Kidney (tissue), 14 donors: Measurements from ENCODE around the gene JADE2. TPM values are rescaled to one million over a fixed set of nuclear protein-coding genes. Genes with fewer than 3 reads are reported as not detected.

Experiments
- DNase-seq, 5 donors: peaks; one replicate each; pipeline ENCODE4 v3.0.0-alpha.2; 2013 to 2020
- FAIRE-seq: peaks from 2 replicates; lab custom pipeline; 2012; peaks lifted over from hg19 to GRCh38; lab: Jason Lieb, UNC
- H3K27ac ChIP-seq, 2 donors: one replicate each; pipeline ENCODE4 v1.7.0; 2013; ENCODE audit warnings: low read depth in 2 of 2, low read length in 2 of 2, inconsistent platforms in 1 of 2
- H3K27me3 ChIP-seq: one replicate; pipeline ENCODE4 v1.7.1; 2013; ENCODE audit warnings: low read length, inconsistent platforms; ENCODE audit not compliant: control insufficient read depth, insufficient read depth
- H3K36me3 ChIP-seq, 3 donors: one replicate each; pipeline versions ENCODE4 v1.7.0 to v1.7.1; 2013; ENCODE audit warnings: low read length in 3 of 3, control low read depth in 1 of 3, inconsistent platforms in 1 of 3; ENCODE audit not compliant: insufficient read depth in 3 of 3, control insufficient read depth in 2 of 3
- H3K4me1 ChIP-seq, 3 donors: one replicate each; pipeline versions ENCODE4 v1.7.0 to v1.7.1; 2013; ENCODE audit warnings: low read length in 3 of 3, inconsistent platforms in 1 of 3, low read depth in 1 of 3; ENCODE audit not compliant: control insufficient read depth in 2 of 3, insufficient read depth in 2 of 3
- H3K4me3 ChIP-seq, 3 donors: one replicate each; pipeline versions ENCODE4 v1.7.0 to v1.8.1; 2013; ENCODE audit warnings: low read length in 3 of 3, control low read depth in 1 of 3, inconsistent platforms in 1 of 3
- H3K9ac ChIP-seq, 3 donors: one replicate each; pipeline versions ENCODE4 v1.7.0 to v1.7.1; 2013; ENCODE audit warnings: low read length in 3 of 3, control low read depth in 1 of 3, inconsistent platforms in 1 of 3
- H3K9me3 ChIP-seq, 3 donors: one replicate each; pipeline versions ENCODE4 v1.7.0 to v1.7.1; 2013; ENCODE audit warnings: low read length in 3 of 3, control low read depth in 1 of 3, inconsistent platforms in 1 of 3; ENCODE audit not compliant: control insufficient read depth in 2 of 3, insufficient read depth in 1 of 3
- CTCF ChIP-seq: IDR thresholded peaks from 3 replicates; pipeline ENCODE4 v1.5.1; 2012; ENCODE audit warnings: mild to moderate bottlenecking, moderate library complexity, borderline replicate concordance; ENCODE audit not compliant: insufficient read depth; ENCODE audit errors: extremely low read depth
- intact Hi-C: fragments of 100-400 bp; cut with DNase I; formaldehyde crosslinking; loops from one replicate; pipeline ENCODE4 v1.11.1; 2022
- polyA plus RNA-seq: library from polyadenylated mRNA; stranded (reverse); fragments of 350-450 nt; fragmentation: Illumina TruSeq; extraction: RNeasy Lipid Tissue Mini Kit (QIAGEN cat#74804); gene quantifications from one replicate; pipeline ENCODE4 v1.2.3, GENCODE V29; 2014; ENCODE audit warnings: low read depth, low replicate concordance; ENCODE audit not compliant: insufficient read depth
- total RNA-seq: library from RNA; stranded (reverse); fragmentation: NEBNext Ultra II Directional; extraction: Animal tissue kit (Norgen Biotek cat#: 25700); gene quantifications from one replicate; pipeline ENCODE4 v1.2.1, GENCODE V29; 2021
- donor health status: control.
- donor health status: control.
- donor health status: control.
- donor health status: control.
- donor health status: control.
- donor health status: DM: yes; HTN: yes; CAD: no.
- donor health status: Normal renal cell carcinoma (clear cell type).

JADE2 gene
- total and polyA plus RNA-seq, 2 donors from 2014 or later = 9.2 to 99.6 TPM

GRCh38 chr5:134507452-134507851 lies 18.0 kb upstream of the JADE2 start:
- FAIRE-seq (no peak), DNase-seq (peak in 1 of 5 donors; percentile 10)
- Histone ChIP-seq H3K27ac (peak overlapping the region in 1 of 2 donors; percentile 59), H3K9me3 (no peaks in the 10 kb centered on the region), H3K27me3 (no peaks in the 10 kb centered on the region), H3K4me1 (peaks cover 0 to 34% (median 31%) of the 10 kb centered on the region in 3 donors), H3K36me3 (no peaks in the 10 kb centered on the region), H3K4me3 (peak overlapping the region in 1 of 3 donors; percentile 61), H3K9ac (no peak overlapping the region)
- intact Hi-C loops = no loop called here
- no peak for TF ChIP-seq CTCF

GRCh38 chr5:134508521-134509195 lies 16.8 kb upstream of the JADE2 start:
- H3K4me3 ChIP-seq = no peak overlapping the region
- H3K27me3 ChIP-seq = no peaks in the 10 kb centered on the region
- TF ChIP-seq CTCF = no peak
- H3K9me3 ChIP-seq = no peaks in the 10 kb centered on the region
- no peak for FAIRE-seq
- no peak overlapping the region for H3K9ac ChIP-seq
- no peak overlapping the region for H3K27ac ChIP-seq
- peak in 1 of 5 donors; percentile 45 for DNase-seq
- peaks cover 0 to 26% (median 24%) of the 10 kb centered on the region in 3 donors for H3K4me1 ChIP-seq
- H3K36me3 ChIP-seq = no peaks in the 10 kb centered on the region
- intact Hi-C loops = no loop called here

- Histone ChIP-seq H3K9ac (no peak overlapping the region), H3K4me3 (no peak overlapping the region), H3K4me1 (peaks cover 0 to 19% (median 18%) of the 10 kb centered on the region in 3 donors), H3K27ac (no peak overlapping the region), H3K36me3 (no peaks in the 10 kb centered on the region), H3K9me3 (no peaks in the 10 kb centered on the region), H3K27me3 (no peaks in the 10 kb centered on the region)
- intact Hi-C loops = no loop called here
- FAIRE-seq (no peak), DNase-seq (peak in 1 of 5 donors; percentile 80)
- TF ChIP-seq CTCF = no peak
Measured at GRCh38 chr5:134509308-134510040, 16.0 kb upstream of the JADE2 start.
